WTC11 (cell line): ENCODE results near the gene JCHAIN. TPM values are rescaled to one million over a fixed set of nuclear protein-coding genes. Genes with fewer than 3 reads are reported as not detected.

ENCODE experiments used
- ATAC-seq: fragments of 200-7000 bp; cut with Tn5 transposase; 2 replicates; pipeline ENCODE4 v1.10.0; 2021; ENCODE audit warnings: mild to moderate bottlenecking, moderate library complexity
- CTCF ChIA-PET: fragments of 300-600 bp; sonication (Branson Sonifier 250); formaldehyde crosslinking; loops from one replicate; lab custom pipeline; 2021; ENCODE audit warnings: antibody characterized with exemption; lab: Charles Lee
- POLR2A ChIA-PET: fragments of 350-600 bp; sonication (Branson Sonifier 250); formaldehyde crosslinking; loops from one replicate; lab custom pipeline; 2021; ENCODE audit warnings: antibody characterized with exemption; lab: Charles Lee
- DNase-seq: peaks from one replicate; pipeline ENCODE4 v3.0.0; 2021; ENCODE audit warnings: low spot score
- H3K27ac Mint-ChIP-seq: 2 replicates; pipeline ENCODE4 v1.8.0; 2021; ENCODE audit warnings: mixed read lengths
- H3K27me3 Mint-ChIP-seq: 2 replicates; pipeline ENCODE4 v1.8.0; 2021; ENCODE audit warnings: low read depth, mild to moderate bottlenecking, moderate library complexity, mixed read lengths
- H3K36me3 Mint-ChIP-seq: 2 replicates; pipeline ENCODE4 v1.8.0; 2021; ENCODE audit warnings: mixed read lengths
- H3K4me1 Mint-ChIP-seq: 2 replicates; pipeline ENCODE4 v1.8.0; 2022; ENCODE audit warnings: mixed read lengths
- H3K4me3 Mint-ChIP-seq: 2 replicates; pipeline ENCODE4 v1.8.0; 2021; ENCODE audit warnings: mild to moderate bottlenecking, moderate library complexity, mixed read lengths
- H3K9me3 Mint-ChIP-seq: 2 replicates; pipeline ENCODE4 v1.8.0; 2021; ENCODE audit warnings: mixed read lengths
- CREM ChIP-seq: sonication (generic); formaldehyde crosslinking; IDR thresholded peaks from 2 replicates; pipeline ENCODE4 v1.8.1; 2022; ENCODE audit warnings: mild to moderate bottlenecking, missing genetic modification reagents, moderate library complexity
- E2F4 ChIP-seq: sonication (generic); formaldehyde crosslinking; IDR thresholded peaks from 2 replicates; pipeline ENCODE4 v1.8.1; 2022; ENCODE audit warnings: low read depth, mild to moderate bottlenecking, moderate library complexity, missing genetic modification reagents, borderline replicate concordance
- E2F5 ChIP-seq: sonication (generic); formaldehyde crosslinking; IDR thresholded peaks from 2 replicates; pipeline ENCODE4 v1.8.1; 2022; ENCODE audit warnings: mild to moderate bottlenecking, moderate library complexity, missing genetic modification reagents
- EMX1 ChIP-seq: fragments of 250-450 bp; sonication (Bioruptor Pico); IDR thresholded peaks from 2 replicates; pipeline ENCODE4 v1.8.0; 2021; ENCODE audit warnings: mild to moderate bottlenecking
- FOXP1 ChIP-seq: sonication (generic); formaldehyde crosslinking; IDR thresholded peaks from 2 replicates; pipeline ENCODE4 v1.8.0; 2022; ENCODE audit warnings: missing genetic modification reagents, mild to moderate bottlenecking, moderate library complexity, borderline replicate concordance
- NFE2L1 ChIP-seq: sonication (generic); formaldehyde crosslinking; IDR thresholded peaks from 2 replicates; pipeline ENCODE4 v1.8.1; 2023; ENCODE audit warnings: missing genetic modification reagents
- NR1H2 ChIP-seq: sonication (generic); formaldehyde crosslinking; IDR thresholded peaks from 2 replicates; pipeline ENCODE4 v1.9.0; 2021; ENCODE audit warnings: mild to moderate bottlenecking, moderate library complexity, missing genetic modification reagents
- PREB ChIP-seq: sonication (generic); formaldehyde crosslinking; IDR thresholded peaks from 2 replicates; pipeline ENCODE4 v1.8.1; 2022; ENCODE audit warnings: mild to moderate bottlenecking, missing genetic modification reagents, moderate library complexity, borderline replicate concordance
- RORB ChIP-seq: fragments of 250-450 bp; sonication (Bioruptor Pico); IDR thresholded peaks from 2 replicates; pipeline ENCODE4 v1.9.0; 2021; ENCODE audit warnings: mild to moderate bottlenecking
- TEAD4 ChIP-seq: sonication (generic); formaldehyde crosslinking; IDR thresholded peaks from 2 replicates; pipeline ENCODE4 v1.8.0; 2022; ENCODE audit warnings: mild to moderate bottlenecking, missing genetic modification reagents
- USF1 ChIP-seq: sonication (generic); formaldehyde crosslinking; IDR thresholded peaks from 2 replicates; pipeline ENCODE4 v1.8.0; 2022; ENCODE audit warnings: mild to moderate bottlenecking, missing genetic modification reagents
- USF2 ChIP-seq: sonication (generic); formaldehyde crosslinking; IDR thresholded peaks from 2 replicates; pipeline ENCODE4 v1.8.1; 2023; ENCODE audit warnings: mild to moderate bottlenecking, missing genetic modification reagents, moderate library complexity
- ZBTB21 ChIP-seq: sonication (generic); formaldehyde crosslinking; IDR thresholded peaks from 2 replicates; pipeline ENCODE4 v1.8.1; 2023; ENCODE audit warnings: mild to moderate bottlenecking, missing genetic modification reagents, borderline replicate concordance
- ZBTB43 ChIP-seq: sonication (generic); formaldehyde crosslinking; IDR thresholded peaks from 2 replicates; pipeline ENCODE4 v1.8.1; 2023; ENCODE audit warnings: mild to moderate bottlenecking, missing genetic modification reagents
- ZNF317 ChIP-seq: sonication (generic); formaldehyde crosslinking; IDR thresholded peaks from 2 replicates; pipeline ENCODE4 v1.8.1; 2023; ENCODE audit warnings: low read depth, mild to moderate bottlenecking, moderate library complexity, missing genetic modification reagents, borderline replicate concordance
- ZNF423 ChIP-seq: fragments of 250-450 bp; sonication (Bioruptor Pico); IDR thresholded peaks from 2 replicates; pipeline ENCODE4 v2.1.2; 2022; ENCODE audit warnings: mild to moderate bottlenecking, moderate library complexity
- total RNA-seq: library from RNA; stranded (reverse); gene quantifications from 3 replicates; pipeline ENCODE4 v1.2.3, GENCODE V29; 2021

Gene JCHAIN
- total RNA-seq, 1 experiment from 2014 or later = 0.68 TPM

- no peak for ATAC-seq
- Mint-ChIP-seq H3K27ac (no peak overlapping the region), H3K4me3 (no peak overlapping the region), H3K27me3 (no peaks in the 10 kb centered on the region), H3K9me3 (no peaks in the 10 kb centered on the region), H3K4me1 (no peaks in the 10 kb centered on the region), H3K36me3 (no peaks in the 10 kb centered on the region)
- ChIA-PET POLR2A (no interaction called here), CTCF (no interaction called here)
- TF ChIP-seq EMX1 (CRISPR knock-in tag) (no peak), ZBTB43 (CRISPR knock-in tag) (no peak), NFE2L1 (CRISPR knock-in tag) (no peak), E2F4 (CRISPR knock-in tag) (no peak), TEAD4 (CRISPR knock-in tag) (no peak), FOXP1 (CRISPR knock-in tag) (no peak), ZBTB21 (no peak), CREM (CRISPR knock-in tag) (no peak), USF2 (CRISPR knock-in tag) (no peak), ZNF317 (CRISPR knock-in tag) (no peak), E2F5 (no peak), USF1 (CRISPR knock-in tag) (no peak), RORB (no peak), PREB (CRISPR knock-in tag) (no peak), NR1H2 (CRISPR knock-in tag) (no peak)
- no peak for DNase-seq
These were observed 7.9 kb downstream of the JCHAIN start for GRCh38 chr4:70658418-70658817.

GRCh38 chr4:70657326-70657725, 9.0 kb downstream of the JCHAIN start:
- Mint-ChIP-seq H3K9me3 (no peaks in the 10 kb centered on the region), H3K36me3 (no peaks in the 10 kb centered on the region), H3K27me3 (no peaks in the 10 kb centered on the region), H3K4me3 (no peak overlapping the region), H3K27ac (no peak overlapping the region), H3K4me1 (no peaks in the 10 kb centered on the region)
- ChIA-PET POLR2A (no interaction called here), CTCF (interaction anchor here (1.3 kb wide), 1 partner anchor 30 kb away, joined by 3 read pairs; no protein-coding TSS in a partner anchor)
- ATAC-seq (no peak), DNase-seq (no peak)
- TF ChIP-seq E2F5 (no peak), ZNF423 (CRISPR knock-in tag) (no peak), USF2 (CRISPR knock-in tag) (no peak)
